Endometrial microvascular endothelial cells (primary cell): ENCODE results near the gene DLG4. TPM values are rescaled to one million over a fixed set of nuclear protein-coding genes. Genes with fewer than 3 reads are reported as not detected.

Experiments used
- in situ Hi-C: cut with HindIII; loops from 2 replicates; pipeline ENCODE4 v1.10.0; 2017; ENCODE audit warnings: low sequenced_read_pairs, low pct_unique_long_range_greater_than_20kb; ENCODE audit errors: inconsistent ontology term
- total RNA-seq: library from RNA; depleted of rRNA; stranded (reverse); fragments of >200 nt; gene quantifications from one replicate; pipeline ENCODE4 v1.2.3, GENCODE V29; 2015; ENCODE audit errors: inconsistent ontology term

Gene DLG4
- total RNA-seq: 5.9 TPM

- in situ Hi-C loops: no loop called here
Measured at GRCh38 chr17:7219812-7220592, at the start of gene DLG4, which contains the start of gene ACADVL. DLG4 (minus strand) TSS chr17:7219836. ACADVL (plus strand) TSS chr17:7219938; CDS start chr17:7219985, 47 bp downstream.

DNA sequence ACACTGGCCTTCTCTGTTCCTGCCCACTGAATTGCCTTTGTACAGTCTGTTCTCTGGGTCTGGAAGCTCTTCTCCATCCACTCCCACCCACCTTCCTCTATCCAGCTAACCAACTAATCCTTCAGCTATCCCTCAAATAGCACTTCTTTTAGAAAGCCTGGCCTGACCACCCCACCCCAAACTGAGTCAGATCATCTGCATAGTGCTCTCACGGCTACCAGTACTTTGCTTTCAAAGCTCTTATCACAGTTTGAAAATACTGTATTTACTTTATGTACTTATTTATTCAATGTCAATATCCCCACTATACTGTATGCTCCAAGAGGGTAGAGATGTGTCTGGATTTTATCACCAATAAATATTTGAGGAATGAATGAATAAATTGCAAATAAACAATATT is 47.1 kb upstream of the DLG4 start:
- in situ Hi-C loops: no loop called here

DNA sequence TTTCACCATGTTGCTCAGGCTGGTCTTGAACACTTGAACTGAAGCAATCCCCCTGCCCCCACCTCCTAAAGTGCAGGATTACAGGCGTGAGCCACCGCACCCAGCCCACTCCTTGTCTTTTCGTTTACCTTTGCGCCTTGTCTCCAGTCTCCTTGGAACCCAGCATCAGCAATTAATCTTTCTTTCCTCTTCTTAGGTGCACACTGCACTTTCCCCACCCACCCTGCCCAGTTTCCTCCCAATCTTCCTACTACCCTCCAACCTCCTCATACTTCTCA is 44.1 kb upstream of the DLG4 start:
- in situ Hi-C loops: no loop called here

DNA sequence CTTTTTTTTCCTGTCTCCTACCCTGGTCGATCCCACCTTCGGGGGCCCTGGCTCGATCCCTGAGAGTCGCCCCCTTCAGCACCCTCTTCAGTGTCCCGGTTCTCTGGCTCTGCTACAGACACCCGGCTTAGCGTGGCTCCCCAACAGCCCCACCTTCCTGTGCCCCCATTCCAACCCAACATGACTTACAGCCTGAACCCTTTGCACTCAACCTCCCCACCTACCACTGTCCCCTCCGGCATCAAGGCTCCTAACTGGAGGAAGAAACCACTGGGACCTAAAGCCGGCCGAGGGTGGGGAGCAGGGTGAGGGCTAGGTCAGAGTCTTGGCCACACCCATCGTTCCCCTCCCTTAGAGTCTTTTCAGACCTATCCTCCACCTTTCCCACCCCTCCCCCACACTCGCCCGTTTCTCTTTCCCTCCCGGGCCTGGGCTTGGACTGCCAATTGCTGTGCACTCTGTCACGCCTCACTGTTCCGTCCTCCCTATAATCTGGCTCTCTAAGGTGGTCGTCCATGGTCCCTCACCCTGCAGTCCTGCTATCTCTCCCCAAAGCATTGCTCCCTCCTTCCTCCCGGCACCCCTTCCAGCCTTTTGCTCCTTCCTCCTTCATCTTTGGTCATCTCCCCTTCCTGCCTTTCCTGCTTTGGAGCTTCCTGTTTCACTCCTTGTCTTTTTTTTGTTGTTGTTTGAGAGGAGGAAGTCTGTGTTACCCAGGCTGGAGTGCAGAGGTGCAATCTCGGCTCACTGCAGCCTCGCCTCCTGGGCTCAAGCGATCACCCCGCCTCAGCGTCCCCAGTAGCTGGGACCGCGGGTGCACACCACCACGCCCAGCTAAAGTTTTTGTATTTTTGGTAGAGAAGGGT is 43.5 kb upstream of the DLG4 start:
- in situ Hi-C loops: no loop called here

GRCh38 chr17:7262192-7262934 is 42.7 kb upstream of the DLG4 start, which contains the start of gene CLDN7:
CLDN7 (minus strand) TSS chr17:7262478; CDS start chr17:7262043, 435 bp downstream.
- in situ Hi-C loops: no loop called here

DNA sequence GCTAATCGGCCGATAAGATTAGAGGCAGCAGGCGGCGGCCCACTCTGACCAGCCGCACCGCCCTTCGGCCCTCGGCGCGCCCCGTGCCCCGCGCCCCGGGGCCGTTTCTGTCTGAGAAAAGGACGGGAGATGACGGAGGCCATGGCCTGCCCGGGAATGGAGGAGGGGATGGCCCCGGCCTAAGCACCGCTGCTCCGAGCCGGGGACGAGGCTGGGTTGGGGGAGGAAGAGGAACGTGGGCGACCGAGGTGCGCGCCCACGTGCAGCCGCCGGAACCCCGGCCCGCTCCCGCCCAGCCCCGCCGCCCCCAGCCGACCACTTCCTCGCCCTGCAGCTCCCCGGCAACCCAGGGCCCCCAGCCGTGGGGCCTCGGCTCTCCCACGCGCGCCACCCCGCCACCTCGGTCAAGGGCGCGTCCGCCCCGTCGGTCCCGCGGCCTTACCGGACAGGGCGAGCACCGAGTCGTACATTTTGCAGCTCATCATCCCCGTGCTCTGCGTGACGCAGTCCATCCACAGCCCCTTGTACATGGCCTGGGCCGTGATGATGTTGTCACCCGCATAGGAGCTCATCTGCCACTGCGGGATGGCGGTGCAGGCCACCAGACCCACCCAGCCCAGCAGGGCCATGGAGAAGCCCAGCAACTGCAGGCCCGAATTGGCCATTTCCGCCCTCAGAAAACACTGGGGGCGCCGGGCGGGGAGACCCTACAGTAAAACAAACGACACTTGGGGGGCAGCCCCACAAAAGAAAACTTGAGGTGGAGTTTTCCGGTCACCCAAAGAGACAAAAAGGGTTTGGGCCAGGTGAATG is 41.9 kb upstream of the DLG4 start:
- in situ Hi-C loops: no loop called here

DNA sequence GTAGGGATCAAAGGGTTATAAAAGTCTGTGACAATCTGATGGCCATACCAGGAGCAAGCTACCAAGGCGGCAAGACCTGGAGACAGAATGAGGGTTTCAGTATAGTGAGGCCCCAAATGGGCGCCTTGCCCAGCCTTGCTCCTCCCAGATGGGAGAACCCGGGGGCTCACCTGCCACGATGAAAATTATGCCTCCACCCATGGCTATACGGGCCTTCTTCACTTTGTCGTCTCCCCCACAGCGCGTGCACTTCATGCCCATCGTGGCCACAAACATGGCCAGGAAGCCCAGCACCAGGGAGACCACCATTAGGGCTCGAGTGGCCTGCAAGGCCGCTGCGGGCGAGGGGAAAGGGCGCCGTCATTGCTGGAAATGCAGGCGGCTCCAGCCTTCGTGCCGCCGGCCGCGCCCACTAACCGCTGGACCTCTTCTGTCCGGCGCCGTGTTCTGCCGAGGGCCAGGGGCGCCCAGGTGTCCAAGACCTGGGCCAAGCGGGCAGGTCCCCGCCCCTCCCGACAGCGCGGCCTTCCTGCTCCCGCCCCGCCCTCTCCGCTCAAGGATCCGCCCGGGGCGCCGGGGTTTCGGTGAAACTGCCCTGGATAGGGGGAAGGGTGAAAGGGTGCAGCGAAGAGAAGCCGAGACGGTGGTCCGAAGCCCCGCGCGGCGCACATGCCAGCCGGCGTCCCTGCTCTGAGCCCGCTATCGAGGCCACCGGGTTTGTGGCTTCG is 41.2 kb upstream of the DLG4 start:
- in situ Hi-C loops: no loop called here

- in situ Hi-C loops: no loop called here
Measured at GRCh38 chr17:7260151-7260550, 40.5 kb upstream of the DLG4 start.

DNA sequence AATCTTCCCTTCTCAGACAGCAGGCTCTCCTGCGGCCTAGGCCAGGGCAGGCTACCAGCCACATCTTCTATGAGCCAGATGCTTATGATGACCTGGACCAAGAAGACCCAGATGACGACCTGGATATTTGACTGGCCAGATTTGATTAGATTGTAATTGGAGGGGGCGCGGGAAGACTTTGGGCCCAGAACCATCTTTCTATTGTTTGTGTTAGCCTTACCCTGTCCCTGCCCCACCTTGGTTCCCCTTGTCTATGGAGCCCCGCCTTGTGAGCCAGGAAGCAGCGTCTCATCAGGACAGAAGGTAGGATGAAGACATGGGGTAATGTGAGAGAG is 39.9 kb upstream of the DLG4 start:
- in situ Hi-C loops: no loop called here

- in situ Hi-C loops: no loop called here
Measured at GRCh38 chr17:7258731-7259554, 39.3 kb upstream of the DLG4 start.

DNA sequence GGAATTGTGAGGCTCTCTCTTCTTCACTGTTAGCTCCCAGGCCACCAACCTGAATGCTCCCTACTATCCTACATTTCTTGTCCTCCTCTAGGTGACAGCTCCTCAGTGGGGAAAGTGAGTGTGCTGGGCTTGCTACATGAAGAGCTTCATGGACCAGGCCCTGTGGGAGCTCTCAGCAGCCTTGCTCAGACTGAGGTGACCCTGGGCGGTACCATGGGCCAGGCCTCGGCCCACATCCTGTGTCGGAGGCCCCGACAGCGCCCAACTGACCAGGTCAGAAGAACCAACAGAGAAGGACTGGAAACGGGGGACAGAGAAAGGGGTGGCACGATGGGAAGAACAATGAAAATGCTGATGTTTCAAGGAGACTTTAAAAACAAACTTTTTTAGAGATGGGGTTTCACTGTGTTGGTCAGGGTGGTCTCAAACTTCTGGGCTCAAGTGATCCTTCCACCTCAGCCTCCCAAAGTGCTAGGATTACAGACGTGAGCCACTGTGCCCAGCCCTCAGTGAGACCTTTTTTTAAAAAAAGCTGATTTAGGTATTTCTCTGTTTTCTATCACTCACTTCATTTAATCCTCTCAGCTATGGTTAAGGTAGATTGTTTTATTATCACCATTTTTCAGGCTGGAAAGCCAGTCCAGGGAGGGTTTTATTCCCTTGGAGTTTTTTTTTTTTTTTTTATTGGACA is 37.3 kb upstream of the DLG4 start:
- in situ Hi-C loops: no loop called here

DNA sequence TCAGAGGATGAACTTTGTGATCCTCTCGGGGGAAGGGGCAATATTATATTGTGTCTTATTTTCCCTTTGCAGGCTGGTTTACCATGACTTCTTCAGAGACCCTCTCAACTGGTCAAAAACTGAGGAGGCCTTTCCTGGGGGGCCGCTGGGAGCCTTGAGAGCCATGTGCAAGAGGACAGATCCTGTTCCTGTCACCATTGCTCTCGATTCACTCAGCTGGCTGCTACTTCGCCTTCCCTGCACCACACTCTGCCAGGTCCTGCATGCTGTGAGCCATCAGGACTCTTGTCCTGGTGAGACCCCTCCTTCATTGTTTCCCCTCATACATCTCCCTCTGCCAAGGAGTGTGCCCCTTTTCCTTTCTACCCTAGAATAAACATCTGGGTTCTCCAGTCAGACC is 34.9 kb upstream of the DLG4 start:
- in situ Hi-C loops: no loop called here

DNA sequence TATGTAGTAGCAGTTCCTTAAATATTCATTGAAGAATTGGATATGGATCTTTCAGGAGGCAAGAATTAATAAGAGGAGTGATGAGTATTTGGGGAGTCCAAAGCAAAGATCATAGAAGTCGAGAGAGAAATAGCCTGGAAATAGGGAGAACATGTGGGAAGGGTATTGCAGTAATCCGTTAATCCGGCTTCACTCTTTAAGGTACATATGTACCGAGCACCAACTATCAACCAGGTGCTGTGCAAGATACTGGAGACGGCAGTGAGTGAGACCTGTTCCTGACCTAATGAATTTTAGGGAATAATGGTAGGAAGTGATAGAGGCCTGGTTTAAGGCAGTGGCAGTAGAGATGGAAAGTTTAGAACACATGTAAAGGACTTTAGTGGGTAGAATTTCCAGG is 33.4 kb upstream of the DLG4 start:
- in situ Hi-C loops: no loop called here

- in situ Hi-C loops: no loop called here
Measured at GRCh38 chr17:7252176-7253043, 32.8 kb upstream of the DLG4 start, which contains the start of gene ELP5. ELP5 (plus strand) TSS chr17:7252215; CDS start chr17:7252551, 336 bp downstream.

DNA sequence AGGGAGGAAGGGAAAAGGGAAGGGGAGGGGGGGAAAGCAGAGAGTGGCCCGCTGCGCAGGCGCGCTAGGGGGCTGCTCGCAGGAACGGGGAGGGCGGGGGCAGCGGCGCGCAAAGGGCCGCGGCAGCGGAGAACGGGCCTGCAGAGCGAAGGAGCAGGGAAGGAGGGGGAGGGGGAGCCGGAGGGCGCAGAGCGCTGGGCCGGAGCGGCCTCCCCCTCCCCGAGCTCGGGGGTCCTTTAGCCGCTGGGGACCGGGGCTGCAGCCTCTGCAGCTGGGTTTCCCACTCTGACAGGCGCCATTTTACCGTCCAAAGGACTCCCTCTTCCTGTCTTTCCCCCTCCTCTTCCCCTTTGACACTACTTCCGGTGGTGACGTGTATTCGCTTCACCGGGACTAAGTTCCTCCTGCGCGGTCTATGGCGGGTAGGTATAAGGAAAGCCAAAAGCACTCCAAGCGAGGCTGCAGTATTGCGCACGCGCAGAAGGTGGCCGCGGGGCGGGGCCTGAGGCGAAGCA is 32.1 kb upstream of the DLG4 start, which contains the start of gene CTDNEP1:
Gene CTDNEP1, minus strand, starts transcription at position 74 of the 515 bp plus-strand sequence. CDS start 438 bp downstream, outside the sequence.
- in situ Hi-C loops: no loop called here
